NCI-H460 (cell line): ENCODE results near the gene LAMA2. TPM values are rescaled to one million over a fixed set of nuclear protein-coding genes. Genes with fewer than 3 reads are reported as not detected.

Source experiments
- DNase-seq: peaks from one replicate; pipeline ENCODE4 v3.0.0-alpha.2; 2016; ENCODE audit warnings: low read depth; ENCODE audit errors: extremely low read depth
- total RNA-seq: library from RNA; depleted of rRNA; stranded (reverse); fragments of >200 nt; shearing (Covaris generic); gene quantifications from 2 replicates; pipeline ENCODE4 v1.2.3, GENCODE V29; 2014

The LAMA2 gene
- total RNA-seq, 1 experiment from 2014 or later: 0.74 TPM

GRCh38 chr6:129287231-129288177 lies 404.6 kb downstream of the LAMA2 start:
- DNase-seq: no peak

DNA sequence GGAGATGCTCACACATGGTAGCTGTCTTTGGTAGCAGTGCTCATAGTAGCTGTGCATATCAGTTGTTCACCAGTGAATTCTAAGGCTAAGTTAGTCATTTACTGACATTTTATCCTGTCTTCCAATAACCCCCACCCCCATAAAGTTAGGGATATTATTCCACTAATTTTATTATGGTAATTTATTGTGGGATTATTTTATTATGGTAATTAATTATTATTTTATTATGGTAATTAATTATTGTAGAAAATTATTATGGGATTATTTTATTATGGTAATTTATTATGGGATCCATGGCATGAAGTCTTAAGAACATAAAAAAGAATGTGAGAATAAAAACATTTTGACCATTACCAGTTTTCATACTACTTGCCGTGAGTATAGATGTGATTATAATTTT lies 406.5 kb downstream of the LAMA2 start:
- no peak for DNase-seq

DNA sequence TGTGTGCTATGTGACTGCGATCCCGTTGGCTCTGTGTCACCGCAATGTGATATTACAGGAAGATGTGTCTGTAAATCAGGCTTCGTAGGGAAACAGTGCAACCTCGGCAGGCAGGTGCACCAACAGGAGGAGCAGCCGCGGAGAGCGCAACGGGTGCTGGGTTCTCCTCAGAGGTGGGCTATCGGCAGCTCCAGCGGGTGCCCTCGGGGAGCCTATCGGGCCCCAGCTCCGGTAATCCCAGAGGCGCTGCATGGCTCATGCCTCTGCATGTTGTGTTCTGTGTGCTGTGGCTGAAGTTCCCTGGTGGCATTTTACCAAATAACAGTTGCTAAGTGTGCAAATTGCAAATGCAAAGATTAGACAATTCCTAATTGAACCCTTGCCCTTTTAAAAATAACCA lies 409.9 kb downstream of the LAMA2 start:
- DNase-seq: no peak

- DNase-seq: no peak
Observed at GRCh38 chr6:129297592-129297991, 414.7 kb downstream of the LAMA2 start.

GRCh38 chr6:129302671-129303070 lies 419.7 kb downstream of the LAMA2 start:
- DNase-seq: no peak

GRCh38 chr6:129306826-129307225 lies 423.9 kb downstream of the LAMA2 start:
- no peak for DNase-seq

- DNase-seq: no peak
Observed at GRCh38 chr6:129307845-129308244, 424.9 kb downstream of the LAMA2 start.

DNA sequence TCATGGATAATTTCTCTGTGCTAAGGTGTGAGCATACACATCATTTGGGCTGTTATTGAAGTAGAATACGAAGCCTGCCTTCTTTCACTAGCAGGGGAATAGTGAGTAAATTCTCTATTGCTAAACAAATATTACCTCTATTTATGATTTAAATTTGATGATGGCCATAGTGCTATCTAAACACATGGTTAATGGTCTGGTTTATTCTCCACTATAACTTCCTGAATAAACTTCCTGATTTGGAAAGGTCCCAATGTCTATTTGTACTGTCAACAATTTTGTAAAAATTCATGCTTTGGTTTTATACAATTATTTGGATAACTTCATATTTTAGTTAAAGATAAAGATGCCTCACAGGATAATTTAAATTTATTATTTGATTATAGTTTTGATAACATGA lies 426.2 kb downstream of the LAMA2 start:
- no peak for DNase-seq

DNA sequence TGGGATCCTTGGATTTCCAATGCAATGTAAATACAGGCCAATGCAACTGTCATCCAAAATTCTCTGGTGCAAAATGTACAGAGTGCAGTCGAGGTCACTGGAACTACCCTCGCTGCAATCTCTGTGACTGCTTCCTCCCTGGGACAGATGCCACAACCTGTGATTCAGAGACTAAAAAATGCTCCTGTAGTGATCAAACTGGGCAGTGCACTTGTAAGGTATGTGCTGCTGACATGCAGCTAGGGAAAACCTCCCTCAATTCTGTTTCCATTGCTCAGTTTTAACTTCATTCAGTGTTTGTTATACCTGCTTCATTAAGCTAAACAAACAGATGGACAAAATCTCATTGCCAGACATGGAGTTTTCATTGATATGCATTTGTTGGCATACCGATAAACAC lies 429.9 kb downstream of the LAMA2 start:
- DNase-seq: no peak

GRCh38 chr6:129314575-129314974 lies 431.6 kb downstream of the LAMA2 start:
- no peak for DNase-seq

GRCh38 chr6:129317931-129318820 lies 435.2 kb downstream of the LAMA2 start:
- DNase-seq: peak; percentile 20

GRCh38 chr6:129320892-129321291 lies 438.0 kb downstream of the LAMA2 start:
- DNase-seq: no peak

GRCh38 chr6:129321303-129321702 lies 438.4 kb downstream of the LAMA2 start:
- no peak for DNase-seq

DNA sequence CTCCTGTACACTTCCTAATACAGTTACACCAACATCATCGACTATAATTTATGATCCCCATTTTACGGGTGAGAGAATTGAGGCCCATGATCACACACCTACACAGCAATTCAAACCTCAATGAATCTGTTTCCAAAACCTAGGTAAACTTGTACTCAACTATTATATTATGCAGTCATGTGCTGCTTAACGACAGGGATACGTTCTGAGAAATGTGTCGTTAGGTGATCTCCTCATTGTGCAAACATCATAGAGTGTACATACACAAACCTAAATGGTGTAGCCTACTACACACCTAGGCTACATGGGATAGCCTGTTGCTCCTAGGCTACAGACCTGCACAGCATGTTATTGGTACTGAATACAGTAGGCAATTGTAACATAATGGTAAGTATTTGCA lies 441.4 kb downstream of the LAMA2 start:
- no peak for DNase-seq

- no peak for DNase-seq
Observed at GRCh38 chr6:129329678-129330077, 446.7 kb downstream of the LAMA2 start.

DNA sequence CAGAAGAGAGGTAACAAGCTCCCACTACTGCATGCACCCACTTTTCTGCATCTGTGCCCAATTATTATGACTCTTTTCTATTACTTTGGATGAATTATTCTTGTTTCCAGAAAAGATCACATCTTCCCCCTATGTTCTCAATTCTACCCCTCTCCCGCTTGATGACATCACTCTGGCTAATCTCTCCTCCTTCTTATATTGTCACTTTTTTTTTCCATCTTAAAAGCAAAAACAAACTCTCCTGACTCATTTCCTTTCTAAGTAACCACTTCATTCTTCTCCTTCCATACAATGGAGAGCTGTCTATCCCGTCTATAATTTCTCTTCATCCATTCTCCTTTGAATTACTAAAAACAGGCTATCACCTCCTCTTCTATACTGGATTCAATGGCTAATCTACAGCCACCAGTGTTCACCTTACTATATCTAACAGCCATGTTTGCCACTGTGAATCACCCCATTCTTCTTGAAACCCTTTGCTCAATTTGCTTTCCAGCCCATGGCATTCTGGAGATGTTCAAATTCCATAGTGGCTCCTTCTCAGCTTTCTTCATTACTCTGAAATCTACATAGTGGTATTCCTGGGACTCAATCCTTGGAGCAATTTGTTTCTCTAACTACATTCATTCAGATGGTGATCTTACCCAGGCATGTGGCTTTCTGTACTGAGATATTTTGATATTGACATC lies 448.7 kb downstream of the LAMA2 start:
- DNase-seq: no peak

DNA sequence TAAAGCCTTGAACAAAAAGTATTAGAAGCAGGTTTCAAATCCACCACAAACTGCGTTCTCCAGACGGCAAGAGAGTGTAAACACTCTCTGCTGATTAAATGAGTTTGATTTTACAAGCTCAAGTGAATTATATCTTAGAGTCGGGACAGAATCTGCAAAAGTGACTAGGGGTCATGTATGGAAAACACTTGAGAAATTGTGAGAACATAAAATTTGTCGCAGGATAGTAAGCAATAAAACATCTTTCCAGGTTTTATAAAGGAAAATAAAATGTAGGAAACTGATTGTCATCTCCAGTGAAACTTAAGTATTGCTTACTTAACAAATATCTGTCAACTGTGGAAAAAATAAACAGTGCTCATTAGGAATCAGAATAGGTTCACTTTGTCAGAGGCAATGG lies 452.9 kb downstream of the LAMA2 start:
- no peak for DNase-seq

GRCh38 chr6:129338683-129339082 lies 455.7 kb downstream of the LAMA2 start:
- DNase-seq: no peak

- no peak for DNase-seq
Observed at GRCh38 chr6:129340983-129341382, 458.0 kb downstream of the LAMA2 start.

DNA sequence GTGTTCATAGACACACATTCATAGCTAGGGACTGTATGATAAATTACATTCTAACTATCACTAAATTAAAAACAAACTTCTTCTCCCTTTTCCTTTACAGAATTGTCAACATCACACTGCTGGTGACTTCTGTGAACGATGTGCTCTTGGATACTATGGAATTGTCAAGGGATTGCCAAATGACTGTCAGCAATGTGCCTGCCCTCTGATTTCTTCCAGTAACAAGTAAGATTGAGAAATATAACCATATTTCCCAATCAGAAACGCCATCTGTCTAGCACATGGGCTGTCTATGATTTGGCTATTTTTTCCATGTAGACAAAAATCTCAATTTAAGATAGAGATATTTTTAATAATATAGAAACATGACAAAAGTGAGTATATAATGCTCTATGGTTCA lies 459.3 kb downstream of the LAMA2 start:
- no peak for DNase-seq

- DNase-seq: no peak
Observed at GRCh38 chr6:129342796-129343195, 459.9 kb downstream of the LAMA2 start.
